H9 (cell line): ENCODE data around the gene OSTF1. TPM values are rescaled to one million over a fixed set of nuclear protein-coding genes. Genes with fewer than 3 reads are reported as not detected.

Source experiments
- DNase-seq: peaks from one replicate; pipeline ENCODE4 v3.0.0-alpha.2; 2017
- H2AFZ ChIP-seq: one replicate; pipeline ENCODE4 v1.6.1; 2013; ENCODE audit warnings: mild to moderate bottlenecking, low read length, control low read depth, moderate library complexity
- H2AK5ac ChIP-seq: 2 replicates; pipeline ENCODE4 v1.6.1; 2013; ENCODE audit warnings: low read length, control low read depth, mixed read lengths; ENCODE audit not compliant: insufficient read length
- H2BK120ac ChIP-seq: one replicate; pipeline ENCODE4 v1.6.1; 2013; ENCODE audit warnings: low read depth, mild to moderate bottlenecking, low read length, control low read depth, inconsistent platforms; ENCODE audit not compliant: poor library complexity, severe bottlenecking
- H2BK12ac ChIP-seq: 2 replicates; pipeline ENCODE4 v1.6.1; 2013; ENCODE audit warnings: low read length, control low read depth, mixed read lengths, low read depth; ENCODE audit not compliant: insufficient read length
- H2BK15ac ChIP-seq: 2 replicates; pipeline ENCODE4 v1.6.1; 2013; ENCODE audit warnings: low read depth, low read length, control low read depth
- H2BK20ac ChIP-seq: one replicate; pipeline ENCODE4 v1.6.1; 2013; ENCODE audit warnings: low read depth, mild to moderate bottlenecking, low read length, control low read depth, inconsistent platforms; ENCODE audit not compliant: poor library complexity, severe bottlenecking
- H2BK5ac ChIP-seq: 2 replicates; pipeline ENCODE4 v1.6.1; 2013; ENCODE audit warnings: low read length, control low read depth, mixed read lengths; ENCODE audit not compliant: insufficient read length
- H3K14ac ChIP-seq: 2 replicates; pipeline ENCODE4 v1.6.1; 2013; ENCODE audit warnings: low read length, control low read depth; ENCODE audit not compliant: insufficient read depth
- H3K18ac ChIP-seq: 2 replicates; pipeline ENCODE4 v1.6.1; 2013; ENCODE audit warnings: low read depth, mild to moderate bottlenecking, mixed read lengths, low read length, control low read depth; ENCODE audit not compliant: insufficient read length
- H3K23ac ChIP-seq: 2 replicates; pipeline ENCODE4 v1.6.1; 2013; ENCODE audit warnings: low read length, control low read depth, mixed read lengths, low read depth; ENCODE audit not compliant: insufficient read length
- H3K23me2 ChIP-seq: 2 replicates; pipeline ENCODE4 v1.6.1; 2013; ENCODE audit warnings: low read depth, mild to moderate bottlenecking, mixed read lengths, low read length, control low read depth; ENCODE audit not compliant: insufficient read length, poor library complexity, severe bottlenecking
- H3K27ac ChIP-seq: 2 replicates; pipeline ENCODE4 v1.5.1; 2013; ENCODE audit warnings: low read length, control low read depth, mixed read lengths, low read depth; ENCODE audit not compliant: insufficient read length
- H3K27me3 ChIP-seq: 2 replicates; pipeline ENCODE4 v1.6.1; 2013; ENCODE audit warnings: low read length, control low read depth, inconsistent platforms; ENCODE audit not compliant: insufficient read depth
- H3K4ac ChIP-seq: 2 replicates; pipeline ENCODE4 v1.6.1; 2013; ENCODE audit warnings: low read depth, mild to moderate bottlenecking, control low read depth, inconsistent platforms, low read length, moderate library complexity
- H3K4me1 ChIP-seq: 2 replicates; pipeline ENCODE4 v1.6.1; 2013; ENCODE audit warnings: low read length, control low read depth, inconsistent platforms; ENCODE audit not compliant: insufficient read depth
- H3K4me2 ChIP-seq: 2 replicates; pipeline ENCODE4 v1.6.1; 2013; ENCODE audit warnings: low read length, control low read depth, mixed read lengths; ENCODE audit not compliant: insufficient read length, insufficient read depth
- H3K56ac ChIP-seq: 2 replicates; pipeline ENCODE4 v1.6.1; 2013; ENCODE audit warnings: low read depth, mild to moderate bottlenecking, mixed read lengths, low read length, control low read depth; ENCODE audit not compliant: insufficient read length
- H3K79me1 ChIP-seq: 2 replicates; pipeline ENCODE4 v1.6.1; 2013; ENCODE audit warnings: low read depth, mild to moderate bottlenecking, moderate library complexity, low read length, control low read depth, inconsistent platforms; ENCODE audit not compliant: insufficient read depth, poor library complexity, severe bottlenecking
- H3K79me2 ChIP-seq: 2 replicates; pipeline ENCODE4 v1.6.1; 2013; ENCODE audit warnings: low read length, control low read depth, inconsistent platforms; ENCODE audit not compliant: insufficient read depth
- H3K9ac ChIP-seq: 2 replicates; pipeline ENCODE4 v1.6.1; 2013; ENCODE audit warnings: low read length, control low read depth, mixed read lengths; ENCODE audit not compliant: insufficient read length; ENCODE audit errors: extremely low read depth
- H3K9me3 ChIP-seq: one replicate; pipeline ENCODE4 v1.6.1; 2013; ENCODE audit warnings: low read depth, low read length, inconsistent platforms; ENCODE audit not compliant: control insufficient read depth
- H3T11ph ChIP-seq: one replicate; pipeline ENCODE4 v1.6.1; 2013; ENCODE audit warnings: mild to moderate bottlenecking, low read length, control low read depth, inconsistent platforms
- H4K20me1 ChIP-seq: one replicate; pipeline ENCODE4 v1.6.1; 2013; ENCODE audit not compliant: control insufficient read depth, insufficient read length, insufficient read depth
- H4K5ac ChIP-seq: 2 replicates; pipeline ENCODE4 v1.6.1; 2013; ENCODE audit warnings: low read depth, mild to moderate bottlenecking, mixed read lengths, low read length, control low read depth; ENCODE audit not compliant: insufficient read length
- H4K8ac ChIP-seq: replicated peaks from 2 replicates; pipeline ENCODE4 v1.6.1; 2013; ENCODE audit warnings: low read length, control low read depth, mixed read lengths, low read depth; ENCODE audit not compliant: insufficient read length
- H4K91ac ChIP-seq: 2 replicates; pipeline ENCODE4 v1.6.1; 2013; ENCODE audit warnings: low read depth, mild to moderate bottlenecking, moderate library complexity, mixed read lengths, low read length, control low read depth; ENCODE audit not compliant: insufficient read length
- H3K27ac Mint-ChIP-seq, 3 experiments: 2 replicates in 2 of 3; 3 replicates in 1 of 3; pipeline ENCODE4 v1.8.0; 2020 to 2021; ENCODE audit warnings: mixed read lengths in 3 of 3, mild to moderate bottlenecking in 1 of 3, moderate library complexity in 1 of 3
- H3K27me3 Mint-ChIP-seq: 2 replicates; pipeline ENCODE4 v1.8.0; 2021; ENCODE audit warnings: low read depth, mild to moderate bottlenecking, moderate library complexity, mixed read lengths
- H3K36me3 Mint-ChIP-seq, 3 experiments: 2 replicates in 2 of 3; 3 replicates in 1 of 3; pipeline ENCODE4 v1.8.0; 2020 to 2021; ENCODE audit warnings: low read depth in 3 of 3, mixed read lengths in 3 of 3; ENCODE audit not compliant: insufficient read depth in 1 of 3
- H3K4me1 Mint-ChIP-seq, 2 experiments: 2 replicates each; pipeline ENCODE4 v1.8.0; 2020; ENCODE audit warnings: mixed read lengths in 2 of 2
- H3K4me3 Mint-ChIP-seq, 2 experiments: 2 replicates in 1 of 2; 3 replicates in 1 of 2; pipeline ENCODE4 v1.8.0; 2020 to 2021; ENCODE audit warnings: mild to moderate bottlenecking in 2 of 2, mixed read lengths in 2 of 2, moderate library complexity in 1 of 2
- H3K9me3 Mint-ChIP-seq, 2 experiments: 2 replicates in 1 of 2; 3 replicates in 1 of 2; pipeline ENCODE4 v1.8.0; 2020; ENCODE audit warnings: mild to moderate bottlenecking in 2 of 2, mixed read lengths in 2 of 2, moderate library complexity in 1 of 2
- CTCF ChIP-seq: fragments of 200-600 bp; sonication (generic); conservative IDR thresholded peaks from 3 replicates; pipeline ENCODE4 v1.8.0; 2021; ENCODE audit warnings: antibody characterized with exemption, mild to moderate bottlenecking
- WGBS: extraction: QIAGEN DNeasy Blood & Tissue Kit; methylation state at CpG from one replicate; pipeline ENCODE4 v1.1.7; 2013; ENCODE audit warnings: missing lambda C conversion rate, low lambda C conversion rate, mixed read lengths; ENCODE audit not compliant: insufficient read length; ENCODE audit errors: extremely low coverage; 5-methylcytosine and 5-hydroxymethylcytosine counted together
- total RNA-seq: library from RNA; stranded (reverse); gene quantifications from 2 replicates; pipeline ENCODE4 v1.2.1, GENCODE V29; 2021

Gene OSTF1
- total RNA-seq, 1 experiment from 2014 or later: 16.1 TPM

- H4K91ac ChIP-seq: no peak overlapping the region
- no peak overlapping the region for H3T11ph ChIP-seq
- H3K79me1 ChIP-seq: no peaks in the 10 kb centered on the region
- no peaks in the 10 kb centered on the region for H3K9me3 ChIP-seq
- H3K23me2 ChIP-seq: peaks cover 8% of the 10 kb centered on the region
- TF ChIP-seq CTCF: no peak
- no peak overlapping the region for H3K27ac ChIP-seq
- H3K79me2 ChIP-seq: no peaks in the 10 kb centered on the region; the same call in 1 of the 2 replicates
- H4K20me1 ChIP-seq: no peaks in the 10 kb centered on the region
- no peak overlapping the region for H2AK5ac ChIP-seq
- H3K18ac ChIP-seq: no peak overlapping the region
- no peak overlapping the region for H3K56ac ChIP-seq
- H3K4me1 Mint-ChIP-seq: peaks cover 36 to 43% of the 10 kb centered on the region in 2 experiments
- no peak overlapping the region for H3K9ac ChIP-seq
- H3K4me2 ChIP-seq: no peak overlapping the region
- peak overlapping the region in 1 of 2 experiments; percentile 20; a peak in 1 of 5 replicates for H3K4me3 Mint-ChIP-seq
- H4K5ac ChIP-seq: no peak overlapping the region
- no peaks in the 10 kb centered on the region; the same call in 1 of the 2 replicates for H3K27me3 Mint-ChIP-seq
- no peak overlapping the region for H2BK12ac ChIP-seq
- H3K4ac ChIP-seq: no peak overlapping the region
- no peaks in the 10 kb centered on the region for H3K27me3 ChIP-seq
- H3K4me1 ChIP-seq: peaks cover 2% of the 10 kb centered on the region; the same call in 1 of the 2 replicates
- no peak overlapping the region for H3K23ac ChIP-seq
- H3K36me3 Mint-ChIP-seq: no peaks in the 10 kb centered on the region
- H4K8ac ChIP-seq: no peak overlapping the region
- no peak overlapping the region for H3K27ac Mint-ChIP-seq
- no peak overlapping the region for H2BK5ac ChIP-seq
- whole genome bisulfite sequencing: no CpG with 5 or more reads among the region's 4 CpGs
- H2AFZ ChIP-seq: no peak overlapping the region
- no peak overlapping the region for H2BK20ac ChIP-seq
- no peaks in the 10 kb centered on the region; a peak in 1 of 5 replicates for H3K9me3 Mint-ChIP-seq
- no peak overlapping the region for H2BK120ac ChIP-seq
- H3K14ac ChIP-seq: no peak overlapping the region
- H2BK15ac ChIP-seq: no peak overlapping the region
- DNase-seq: no peak
Observed at GRCh38 chr9:75090579-75090978, 2.3 kb downstream of the OSTF1 start.
